Measurements from ENCODE around the gene TRMT112.

GRCh38 chr11:64304316-64305072, 12.9 kb downstream of the TRMT112 start:
- TF ChIP-seq CTCF (IDR thresholded peaks at IDR 0.05; ENCODE audit: low read depth, low read length, missing input control), result peak; percentile 73
- peak; percentile 9 for TF ChIP-seq REST (IDR thresholded peaks at IDR 0.05)

Measured in liver (tissue), 2 donors.